G401.6 (cell line): Measurements from ENCODE around the gene CALCR.
"Not testable (repeated sequence)": the region's sequence is repeated elsewhere in the genome, so short reads cannot be mapped to it uniquely, and the experiment has no call there.

Source experiments
- FAIRE-seq: peaks from 2 replicates; lab custom pipeline; 2012; peaks lifted over from hg19 to GRCh38; lab: Jason Lieb, UNC

Gene CALCR

GRCh38 chr7:93574646-93575554 is at the start of gene CALCR:
TSS of gene CALCR (minus strand) at chr7:93574724. CDS start at chr7:93486981, 87,743 bp downstream.
- no peak for FAIRE-seq

DNA sequence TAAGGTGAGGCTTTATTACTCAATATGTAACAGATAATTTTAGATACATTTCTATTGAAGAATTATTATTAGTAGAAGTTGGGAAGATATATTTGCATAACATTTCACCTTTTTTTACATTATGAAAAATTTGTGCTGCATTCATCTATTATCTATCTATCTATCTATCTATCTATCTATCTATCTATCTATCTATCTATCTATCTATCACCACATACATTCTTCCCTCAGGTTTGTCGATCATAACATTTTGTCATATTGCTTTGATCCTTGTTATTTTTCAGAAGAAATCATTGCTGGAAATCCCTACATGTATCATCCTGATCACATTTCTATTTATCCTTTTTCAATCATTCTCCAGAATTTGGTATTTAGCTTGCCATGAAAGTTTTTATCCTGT is 49.3 kb upstream of the CALCR start:
- FAIRE-seq, result no peak

- no peak for FAIRE-seq
Measured at GRCh38 chr7:93622036-93623033, 47.8 kb upstream of the CALCR start.

DNA sequence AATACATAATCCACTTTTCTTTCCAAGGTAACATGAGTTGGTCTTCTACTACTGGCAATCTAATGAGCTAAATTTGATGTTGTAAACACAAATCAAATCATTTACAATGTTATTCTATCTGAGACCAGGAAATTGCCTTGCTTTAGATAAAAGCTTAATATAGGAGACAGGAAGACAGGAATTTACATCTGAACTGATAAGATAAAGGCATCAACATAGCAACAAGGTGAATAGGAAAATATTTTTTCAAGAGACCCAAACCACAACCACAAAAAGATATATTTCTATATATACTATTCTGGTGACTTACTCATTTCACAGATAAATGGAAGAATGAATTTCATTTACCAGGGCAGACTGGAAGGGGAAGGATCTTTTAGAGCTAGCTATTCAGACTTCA is 46.3 kb upstream of the CALCR start:
- FAIRE-seq, result no peak

GRCh38 chr7:93620057-93620456 is 45.5 kb upstream of the CALCR start:
- no peak for FAIRE-seq

- no peak for FAIRE-seq
Measured at GRCh38 chr7:93601363-93601762, 26.8 kb upstream of the CALCR start.

DNA sequence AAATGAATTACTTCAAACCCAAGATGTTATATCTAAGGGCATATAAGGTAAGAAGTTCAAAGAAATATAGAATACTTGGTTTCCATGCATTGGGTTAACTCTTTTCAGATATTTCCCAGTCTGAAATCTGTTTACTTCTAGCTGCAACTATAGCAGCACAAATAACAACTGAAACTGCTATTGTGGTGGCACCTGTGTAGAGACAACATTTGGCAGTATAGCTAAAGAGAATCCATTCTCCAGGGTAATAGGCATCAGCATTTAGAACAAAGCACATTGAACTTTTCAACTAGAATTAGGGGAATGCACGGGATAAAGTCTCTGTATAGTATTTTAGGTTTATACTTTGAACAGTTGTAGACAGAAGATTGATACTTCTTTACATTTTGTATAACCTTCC is 19.7 kb upstream of the CALCR start:
- no peak for FAIRE-seq

- no peak for FAIRE-seq
Measured at GRCh38 chr7:93592588-93593266, 18.2 kb upstream of the CALCR start.

DNA sequence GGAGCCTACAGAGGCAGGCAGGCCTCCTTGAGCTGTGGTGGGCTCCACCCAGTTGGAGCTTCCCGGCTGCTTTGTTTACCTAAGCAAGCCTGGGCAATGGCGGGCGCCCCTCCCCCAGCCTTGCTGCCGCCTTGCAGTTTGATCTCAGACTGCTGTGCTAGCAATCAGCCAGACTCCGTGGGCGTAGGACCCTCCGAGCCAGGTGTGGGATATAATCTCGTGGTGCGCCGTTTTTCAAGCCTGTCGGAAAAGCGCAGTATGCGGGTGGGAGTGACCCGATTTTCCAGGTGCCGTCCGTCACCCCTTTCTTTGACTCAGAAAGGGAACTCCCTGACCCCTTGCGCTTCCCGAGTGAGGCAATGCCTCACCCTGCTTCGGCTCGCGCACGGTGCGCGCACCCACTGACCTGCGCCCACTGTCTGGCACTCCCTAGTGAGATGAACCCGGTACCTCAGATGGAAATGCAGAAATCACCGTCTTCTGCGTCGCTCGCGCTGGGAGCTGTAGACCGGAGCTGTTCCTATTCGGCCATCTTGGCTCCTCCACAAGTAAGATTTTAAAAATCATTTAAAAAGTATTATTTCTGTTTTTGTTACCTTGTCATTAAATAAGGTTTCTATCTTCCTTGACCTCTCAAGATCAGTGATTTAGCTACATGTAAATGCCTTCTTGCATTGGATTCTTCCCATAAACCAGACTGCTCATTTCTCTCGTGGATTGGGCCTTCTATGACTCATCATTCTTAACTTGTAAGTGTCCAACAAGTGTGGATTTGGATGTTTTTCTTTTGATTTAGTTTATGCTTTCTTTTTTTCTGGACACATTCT is 16.9 kb upstream of the CALCR start:
- FAIRE-seq, result not testable (repeated sequence)

DNA sequence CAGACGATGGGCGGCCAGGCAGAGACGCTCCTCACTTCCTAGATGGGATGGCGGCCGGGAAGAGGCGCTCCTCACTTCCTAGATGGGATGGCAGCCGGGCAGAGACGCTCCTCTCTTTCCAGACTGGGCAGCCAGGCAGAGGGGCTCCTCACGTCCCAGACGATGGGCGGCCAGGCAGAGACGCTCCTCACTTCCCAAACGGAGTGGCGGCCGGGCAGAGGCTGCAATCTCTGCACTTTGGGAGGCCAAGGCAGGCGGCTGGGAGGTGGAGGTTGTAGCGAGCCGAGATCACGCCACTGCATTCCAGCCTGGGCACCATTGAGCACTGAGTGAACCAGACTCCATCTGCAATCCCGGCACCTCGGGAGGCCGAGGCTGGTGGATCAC is 11.9 kb upstream of the CALCR start:
- not testable (repeated sequence) for FAIRE-seq

DNA sequence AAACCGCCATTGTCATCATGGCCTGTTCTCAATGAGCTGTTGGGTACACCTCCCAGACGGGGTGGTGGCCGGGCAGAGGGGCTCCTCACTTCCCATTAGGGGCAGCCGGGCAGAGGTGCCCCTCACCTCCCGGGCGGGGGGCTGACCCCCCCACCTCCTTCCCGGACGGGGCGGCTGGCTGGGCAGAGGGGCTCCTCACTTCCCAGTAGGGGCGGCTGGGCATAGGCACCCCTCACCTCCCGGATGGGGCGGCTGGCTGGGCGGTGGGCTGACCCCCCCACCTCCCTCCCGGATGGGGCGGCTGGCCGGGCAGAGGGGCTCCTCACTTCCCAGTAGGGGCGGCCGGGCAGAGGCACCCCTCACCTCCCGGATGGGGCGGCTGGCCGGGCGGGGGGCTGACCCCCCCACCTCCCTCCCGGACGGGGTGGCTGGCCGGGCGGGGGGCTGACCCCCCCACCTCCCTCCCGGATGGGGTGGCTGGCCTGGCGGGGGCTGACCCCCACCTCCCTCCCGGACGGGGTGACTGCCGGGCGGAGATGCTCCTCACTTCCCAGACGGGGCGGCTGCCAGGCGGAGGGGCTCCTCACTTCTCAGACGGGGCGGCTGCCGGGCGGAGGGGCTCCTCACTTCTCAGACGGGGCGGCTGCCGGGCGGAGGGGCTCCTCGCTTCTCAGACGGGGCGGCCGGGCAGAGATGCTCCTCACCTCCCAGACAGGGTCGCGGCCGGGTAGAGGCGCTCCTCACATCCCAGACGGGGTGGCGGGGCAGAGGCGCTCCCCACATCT is 11.4 kb upstream of the CALCR start:
- FAIRE-seq, result not testable (repeated sequence)

- no peak for FAIRE-seq
Measured at GRCh38 chr7:93579431-93579830, 4.9 kb upstream of the CALCR start.

DNA sequence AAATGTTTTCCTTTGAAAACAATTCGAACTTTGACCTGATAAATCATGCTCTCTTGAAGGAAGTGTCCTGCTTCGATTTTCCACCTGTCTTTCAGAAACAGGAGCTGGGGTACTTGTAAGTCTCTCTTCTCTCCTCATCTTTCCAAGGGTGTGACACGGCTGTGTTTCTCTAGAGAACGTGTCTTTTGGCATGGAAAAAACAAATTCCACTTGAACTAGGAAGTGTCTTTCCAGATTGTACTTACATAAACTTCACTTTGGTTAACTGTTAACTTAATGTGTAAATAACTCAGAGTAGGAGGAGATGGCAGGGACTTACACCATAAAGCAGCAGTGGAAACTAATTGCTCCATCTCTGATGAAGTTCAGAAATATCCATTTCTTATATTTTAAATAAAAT is 4.2 kb upstream of the CALCR start:
- no peak for FAIRE-seq

DNA sequence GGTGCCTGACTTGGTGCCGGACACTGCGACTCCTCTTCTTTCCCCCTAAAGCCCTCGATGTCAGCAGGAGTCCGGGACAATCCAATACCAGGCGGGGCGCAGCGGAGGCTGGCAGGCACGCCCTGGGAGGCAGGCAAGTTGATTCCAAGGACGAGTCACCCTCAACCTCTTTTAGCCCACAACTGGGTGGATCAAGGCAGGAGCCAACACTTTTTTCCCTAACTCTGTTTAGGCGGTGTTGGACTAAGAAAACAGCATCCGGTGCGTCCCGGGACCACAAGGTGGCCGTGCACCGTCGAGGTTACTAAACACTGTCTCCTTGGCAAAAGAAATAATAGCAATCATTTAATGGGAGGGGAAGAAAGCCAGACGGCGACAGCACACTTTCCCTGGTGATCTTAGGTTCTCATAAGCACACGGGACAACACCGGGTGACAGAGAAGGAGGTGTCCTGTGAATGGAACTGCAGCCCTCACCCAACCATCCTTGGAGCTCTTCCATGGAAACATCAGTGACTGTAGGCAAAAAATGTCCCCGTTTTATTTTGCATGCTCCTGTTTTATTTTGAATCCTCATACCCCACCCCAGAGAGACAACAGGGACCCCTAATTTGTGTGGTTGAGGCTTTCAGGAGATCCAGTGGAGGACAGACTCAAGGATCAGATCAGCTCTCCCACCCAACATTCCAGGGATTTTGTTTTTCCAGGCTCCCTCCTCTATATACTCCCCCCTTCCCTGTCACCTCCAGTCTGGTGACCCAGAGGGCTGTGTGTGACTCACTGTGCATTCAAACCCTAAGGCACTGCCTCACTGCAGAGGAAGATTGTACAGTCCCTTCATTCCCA is 1.3 kb upstream of the CALCR start:
- no peak for FAIRE-seq

- FAIRE-seq, result no peak
Measured at GRCh38 chr7:93574269-93574645, 267 bp downstream of the CALCR start.

DNA sequence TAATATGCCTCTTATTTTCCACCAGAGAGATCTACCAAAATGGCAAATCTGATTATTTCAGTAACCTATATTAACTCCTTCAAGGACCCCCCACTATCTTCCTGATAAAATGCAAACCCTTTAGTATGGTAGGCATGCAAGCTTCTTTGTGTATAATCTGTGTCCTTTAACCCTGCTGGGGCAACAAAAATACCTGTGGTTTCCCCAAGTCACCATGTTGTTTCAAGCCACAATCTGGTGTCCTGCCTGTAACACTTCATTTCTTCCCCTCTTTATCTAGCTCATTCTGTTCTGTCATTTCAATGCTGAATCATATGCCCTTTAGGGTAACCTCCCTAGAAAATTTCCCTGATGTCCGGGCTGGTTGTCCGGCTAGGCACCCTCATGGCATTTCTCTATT is 5.3 kb downstream of the CALCR start:
- no peak for FAIRE-seq

- no peak for FAIRE-seq
Measured at GRCh38 chr7:93566876-93567275, 7.6 kb downstream of the CALCR start.

DNA sequence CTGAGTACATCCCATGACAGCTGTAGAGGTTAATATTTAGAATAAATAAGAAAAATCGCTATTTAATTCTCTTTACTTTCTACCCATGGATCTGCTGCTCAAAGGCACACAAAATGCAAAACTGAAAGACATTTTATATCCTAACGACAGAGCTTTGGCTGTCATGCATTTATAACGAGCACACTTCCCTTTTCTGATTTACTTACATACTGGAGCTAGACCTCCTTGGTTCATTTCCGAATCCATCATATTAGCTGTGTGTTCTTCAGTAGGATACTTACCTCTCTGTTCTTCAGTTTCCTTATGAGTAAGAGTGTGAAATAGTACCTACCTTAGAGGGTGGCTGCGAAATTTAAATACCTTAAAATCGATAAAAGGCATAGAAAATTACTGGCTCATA is 10.9 kb downstream of the CALCR start:
- no peak for FAIRE-seq

DNA sequence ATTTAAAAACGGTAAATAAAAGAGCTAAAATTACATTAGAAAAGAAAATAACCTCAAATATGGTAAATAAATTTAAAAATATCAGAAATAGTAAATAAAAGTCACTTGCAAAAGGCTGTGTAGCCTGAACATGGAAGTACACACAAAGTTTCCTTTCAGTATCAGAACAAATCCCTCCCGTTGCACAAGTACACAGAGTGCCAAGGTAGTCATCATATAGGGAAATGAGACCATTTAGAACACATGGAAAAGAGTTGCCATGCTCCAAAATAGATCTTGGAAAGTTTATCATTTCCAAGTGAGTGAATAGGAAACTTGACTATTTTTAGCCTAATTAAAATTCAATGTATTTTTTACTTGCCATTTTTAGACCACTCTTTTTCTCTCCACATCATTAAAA is 11.6 kb downstream of the CALCR start:
- FAIRE-seq, result no peak

DNA sequence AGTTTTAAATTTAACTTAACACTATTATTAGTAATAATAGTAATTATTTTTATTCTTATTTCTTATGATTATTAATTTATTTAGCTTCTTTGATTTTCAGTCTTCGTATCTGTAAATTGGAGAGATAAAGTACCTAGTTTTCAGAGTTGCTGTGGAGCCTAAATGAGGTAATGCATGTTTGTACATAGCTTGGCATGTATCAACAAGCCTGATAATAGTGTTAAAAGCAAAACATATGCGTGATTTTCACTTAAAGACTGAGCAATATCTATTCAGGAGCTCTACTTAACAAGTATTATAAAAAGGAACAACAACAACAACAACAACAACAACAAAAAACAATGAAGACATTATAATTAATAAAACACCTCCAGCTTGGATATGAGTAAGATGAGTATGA is 12.4 kb downstream of the CALCR start:
- no peak for FAIRE-seq
